Suprapubic skin (tissue), 4 donors: ENCODE measurements around the gene MDP1. TPM values are rescaled to one million over a fixed set of nuclear protein-coding genes. Genes with fewer than 3 reads are reported as not detected.
"Not testable (repeated sequence)": the region's sequence is repeated elsewhere in the genome, so short reads cannot be mapped to it uniquely, and the experiment has no call there.

ENCODE experiments used
- DNase-seq, 2 donors: peaks; one replicate each; pipeline ENCODE4 v3.0.0-alpha.2; 2019; ENCODE audit warnings: low spot score in 2 of 2
- H3K27ac ChIP-seq: fragments of 200-600 bp; sonication (generic); one replicate; pipeline ENCODE4 v1.5.1; 2019
- H3K27me3 ChIP-seq: fragments of 200-600 bp; sonication (generic); one replicate; pipeline ENCODE4 v1.5.1; 2019
- H3K36me3 ChIP-seq: fragments of 200-600 bp; sonication (generic); one replicate; pipeline ENCODE4 v1.5.1; 2019
- H3K4me1 ChIP-seq: fragments of 200-600 bp; sonication (generic); one replicate; pipeline ENCODE4 v1.5.1; 2019
- H3K4me3 ChIP-seq: fragments of 200-600 bp; sonication (generic); one replicate; pipeline ENCODE4 v1.5.1; 2019; ENCODE audit warnings: mild to moderate bottlenecking
- H3K9me3 ChIP-seq: fragments of 200-600 bp; sonication (generic); one replicate; pipeline ENCODE4 v1.5.1; 2019
- CTCF ChIP-seq, 2 donors: fragments of 200-600 bp in 1 of 2; fragments of 450-650 bp in 1 of 2; sonication (generic) in 1 of 2; IDR thresholded peaks; one replicate each; pipeline ENCODE4 v1.5.1; 2016 to 2019; ENCODE audit warnings: antibody characterized with exemption in 2 of 2, mild to moderate bottlenecking in 1 of 2, moderate library complexity in 1 of 2
- EP300 ChIP-seq: sonication (generic); formaldehyde crosslinking; IDR thresholded peaks from one replicate; pipeline ENCODE4 v1.6.1; 2017; ENCODE audit warnings: antibody characterized with exemption
- POLR2A ChIP-seq, 2 donors: fragments of 450-650 bp; IDR thresholded peaks; one replicate each; pipeline ENCODE4 v1.6.1; 2017; ENCODE audit warnings: antibody characterized with exemption in 2 of 2, mild to moderate bottlenecking in 2 of 2, moderate library complexity in 2 of 2
- POLR2AphosphoS5 ChIP-seq, 3 donors: sonication (generic); formaldehyde crosslinking; IDR thresholded peaks; one replicate each; pipeline ENCODE4 v1.6.1; 2017; ENCODE audit warnings: antibody characterized with exemption in 3 of 3
- WGBS: methylation state at CpG from one replicate; pipeline ENCODE4 v1.1.5; 2018; 5-methylcytosine and 5-hydroxymethylcytosine counted together
- total RNA-seq, 4 donors: library from RNA; depleted of rRNA; stranded (reverse); fragments of >200 nt; gene quantifications; one replicate each; pipeline ENCODE4 v1.1.0, GENCODE V29; 2016

Gene MDP1
- total RNA-seq, 4 donors from 2014 or later: 10.9 to 18.2 (median 11.5) TPM

DNA sequence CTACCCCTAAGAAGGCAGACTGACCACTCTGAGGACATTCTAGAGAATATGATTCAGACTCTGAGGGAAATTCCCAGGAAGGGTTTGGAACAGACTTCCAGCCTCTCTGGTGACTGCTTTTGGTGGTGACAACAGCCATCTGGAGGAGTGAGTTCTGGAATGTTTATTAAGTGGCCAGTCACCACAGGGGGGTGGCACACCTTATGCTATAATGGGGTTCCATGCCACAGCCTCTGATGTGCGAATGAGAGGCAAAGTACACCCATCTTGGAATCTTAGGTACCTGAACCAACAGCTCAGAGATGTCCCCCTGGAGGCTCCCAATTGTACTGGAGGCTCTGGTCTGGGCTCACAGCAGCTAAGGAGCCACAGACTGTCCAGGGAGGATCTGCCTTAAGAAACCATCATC is 36.0 kb upstream of the MDP1 start:
- no peak overlapping the region for H3K4me3 ChIP-seq
- H3K9me3 ChIP-seq: no peaks in the 10 kb centered on the region
- no peak overlapping the region for H3K27ac ChIP-seq
- no peaks in the 10 kb centered on the region for H3K4me1 ChIP-seq
- WGBS: no CpG with 5 or more reads among the region's 1 CpG
- no peaks in the 10 kb centered on the region for H3K27me3 ChIP-seq
- DNase-seq: no peak
- H3K36me3 ChIP-seq: peaks cover 44% of the 10 kb centered on the region
- TF ChIP-seq POLR2AphosphoS5 (IDR thresholded peaks at IDR 0.05) (no peak), EP300 (no peak), CTCF (IDR thresholded peaks at IDR 0.05) (no peak), POLR2A (IDR thresholded peaks at IDR 0.05) (no peak)

- no peaks in the 10 kb centered on the region for H3K4me1 ChIP-seq
- H3K36me3 ChIP-seq: peaks cover 37% of the 10 kb centered on the region
- no peak overlapping the region for H3K27ac ChIP-seq
- DNase-seq: no peak
- no peaks in the 10 kb centered on the region for H3K27me3 ChIP-seq
- H3K4me3 ChIP-seq: no peak overlapping the region
- TF ChIP-seq POLR2A (IDR thresholded peaks at IDR 0.05): no peak
- TF ChIP-seq EP300: no peak
- TF ChIP-seq CTCF (IDR thresholded peaks at IDR 0.05): no peak
- TF ChIP-seq POLR2AphosphoS5 (IDR thresholded peaks at IDR 0.05): no peak
- no peaks in the 10 kb centered on the region for H3K9me3 ChIP-seq
- WGBS: 64% methylated on average over 4 of the region's 4 CpGs
These were observed 34.5 kb upstream of the MDP1 start for GRCh38 chr14:24250354-24250753.

GRCh38 chr14:24249230-24250021 is 33.6 kb upstream of the MDP1 start:
- Histone ChIP-seq H3K4me1 (no peaks in the 10 kb centered on the region), H3K4me3 (no peak overlapping the region), H3K27me3 (no peaks in the 10 kb centered on the region), H3K9me3 (no peaks in the 10 kb centered on the region), H3K27ac (no peak overlapping the region), H3K36me3 (peaks cover 28% of the 10 kb centered on the region)
- WGBS: 82% methylated on average over 7 of the region's 13 CpGs
- DNase-seq: no peak
- TF ChIP-seq POLR2A (IDR thresholded peaks at IDR 0.05) (no peak), POLR2AphosphoS5 (IDR thresholded peaks at IDR 0.05) (no peak), EP300 (no peak), CTCF (IDR thresholded peaks at IDR 0.05) (no peak)

DNA sequence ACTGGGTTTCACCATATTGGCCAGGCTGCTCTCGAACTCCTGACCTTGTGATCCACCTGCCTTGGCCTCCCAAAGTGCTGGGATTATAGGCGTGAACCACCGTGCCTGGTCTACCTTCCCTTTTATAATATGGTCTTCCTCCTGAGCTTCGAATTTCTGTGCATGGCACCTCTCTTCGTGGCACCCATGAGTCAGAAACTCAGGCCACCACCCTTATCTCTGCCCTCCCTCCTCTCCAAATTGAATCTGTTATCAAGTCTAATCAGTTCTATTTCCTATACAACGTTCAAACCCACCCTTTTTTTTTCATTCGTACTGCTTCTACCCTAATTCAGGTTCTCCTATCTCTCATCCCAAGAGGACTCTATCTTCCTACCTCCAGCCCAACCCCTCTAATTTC is 31.6 kb upstream of the MDP1 start:
- H3K27me3 ChIP-seq: no peaks in the 10 kb centered on the region
- H3K36me3 ChIP-seq: peaks cover 8% of the 10 kb centered on the region
- H3K9me3 ChIP-seq: no peaks in the 10 kb centered on the region
- DNase-seq: no peak
- no peak overlapping the region for H3K4me3 ChIP-seq
- TF ChIP-seq EP300 (no peak), CTCF (IDR thresholded peaks at IDR 0.05) (no peak), POLR2AphosphoS5 (IDR thresholded peaks at IDR 0.05) (no peak), POLR2A (IDR thresholded peaks at IDR 0.05) (no peak)
- peaks cover 8% of the 10 kb centered on the region for H3K4me1 ChIP-seq
- no peak overlapping the region for H3K27ac ChIP-seq
- WGBS: 81% methylated on average over 7 of the region's 7 CpGs

DNA sequence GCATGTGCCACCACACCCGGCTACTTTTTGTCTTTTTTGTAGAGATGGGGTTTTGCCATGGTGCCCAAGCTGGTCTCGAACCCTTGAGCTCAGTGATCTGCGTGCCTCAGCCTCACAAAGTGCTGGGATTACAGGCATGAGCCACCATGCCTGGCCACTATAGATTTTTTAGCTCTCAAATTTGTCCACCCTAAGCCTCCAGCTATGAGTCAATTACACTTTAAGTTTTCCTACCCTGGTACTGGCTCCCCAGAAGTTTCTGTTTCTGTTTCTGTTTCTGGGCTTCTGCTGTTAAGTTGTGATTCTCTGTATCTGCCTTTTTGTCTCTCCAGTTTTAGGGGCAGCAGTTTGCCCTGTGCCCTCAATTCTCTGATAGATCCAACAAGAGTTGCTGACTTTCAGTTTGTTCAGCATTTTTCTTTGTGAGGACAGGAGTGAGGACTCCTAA is 30.9 kb upstream of the MDP1 start:
- H3K9me3 ChIP-seq: no peaks in the 10 kb centered on the region
- TF ChIP-seq EP300 (no peak), CTCF (IDR thresholded peaks at IDR 0.05) (no peak), POLR2AphosphoS5 (IDR thresholded peaks at IDR 0.05) (no peak), POLR2A (IDR thresholded peaks at IDR 0.05) (no peak)
- peaks cover 10% of the 10 kb centered on the region for H3K4me1 ChIP-seq
- no peak overlapping the region for H3K27ac ChIP-seq
- H3K36me3 ChIP-seq: peaks cover 8% of the 10 kb centered on the region
- H3K27me3 ChIP-seq: no peaks in the 10 kb centered on the region
- 94% methylated on average over 3 of the region's 3 CpGs for WGBS
- H3K4me3 ChIP-seq: no peak overlapping the region
- no peak for DNase-seq

- not testable (repeated sequence) for H3K27ac ChIP-seq, DNase-seq, H3K4me3 ChIP-seq, H3K27me3 ChIP-seq, H3K9me3 ChIP-seq
- H3K36me3 ChIP-seq: peaks cover 10% of the 10 kb centered on the region
- 95% methylated on average over 11 of the region's 11 CpGs for WGBS
- peaks cover 25% of the 10 kb centered on the region for H3K4me1 ChIP-seq
These were observed 29.5 kb upstream of the MDP1 start for GRCh38 chr14:24245350-24245749.
